ENCODE measurements around the gene MADD. TPM values are rescaled to one million over a fixed set of nuclear protein-coding genes. Genes with fewer than 3 reads are reported as not detected.
"Not testable (repeated sequence)": the region's sequence is repeated elsewhere in the genome, so short reads cannot be mapped to it uniquely, and the experiment has no call there.

The MADD gene
- polyA plus RNA-seq, 3 donors, result 36.5 to 37.9 (median 37.8) TPM

- no peak for DNase-seq (ENCODE audit: low read depth in 3 of 3, low spot score in 2 of 3)
These were observed 47.3 kb downstream of the MADD start for GRCh38 chr11:47317064-47317828.

- DNase-seq (ENCODE audit: low read depth in 3 of 3, low spot score in 2 of 3), result no peak
These were observed 48.2 kb downstream of the MADD start for GRCh38 chr11:47318166-47318565.

DNA sequence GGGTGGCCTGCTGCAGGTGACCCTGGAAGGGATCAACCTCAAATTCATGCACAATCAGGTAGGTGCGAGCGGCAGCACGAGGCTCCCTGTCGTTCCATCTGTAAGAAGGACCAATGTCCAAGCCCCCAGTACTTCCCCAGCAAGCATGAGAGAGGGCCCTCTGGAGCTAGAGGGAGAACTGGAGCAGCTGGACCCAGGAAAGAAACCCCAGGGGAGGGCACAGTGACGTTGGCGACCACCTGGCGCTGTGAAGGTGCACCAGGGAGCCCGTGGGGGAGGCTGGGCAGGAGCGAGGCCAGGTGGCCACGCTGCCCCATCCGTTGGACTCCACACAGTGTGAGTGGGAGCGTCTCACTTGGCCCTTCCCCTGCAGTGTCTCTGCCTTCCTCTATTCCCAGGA, 54.6 kb downstream of the MADD start:
- DNase-seq (ENCODE audit: low read depth in 3 of 3, low spot score in 2 of 3), result no peak

- DNase-seq (ENCODE audit: low read depth in 3 of 3, low spot score in 2 of 3), result no peak
These were observed 55.5 kb downstream of the MADD start for GRCh38 chr11:47325271-47326041.

- DNase-seq (ENCODE audit: low read depth in 3 of 3, low spot score in 2 of 3), result no peak
These were observed 56.3 kb downstream of the MADD start for GRCh38 chr11:47326198-47326597.

DNA sequence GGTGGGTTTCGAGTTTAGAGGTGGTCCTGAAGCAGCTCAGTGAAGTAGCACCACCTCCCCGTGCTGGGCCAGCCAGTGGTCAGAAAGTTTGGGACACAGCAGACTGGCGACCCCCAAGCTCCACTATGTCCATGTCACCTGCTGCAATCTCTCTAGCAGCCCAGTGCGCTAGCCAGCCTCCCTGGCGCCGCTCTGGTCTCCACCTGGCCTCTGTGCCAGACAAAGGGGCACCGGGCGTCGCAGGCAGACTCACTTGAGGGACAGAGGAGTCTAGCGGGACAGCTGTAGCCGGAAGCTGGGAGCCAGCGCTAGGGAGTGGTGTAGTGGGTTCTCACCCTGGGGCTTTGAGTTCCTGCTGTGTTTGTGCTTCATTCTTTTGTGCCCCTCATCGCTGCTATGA, 57.1 kb downstream of the MADD start:
- no peak for DNase-seq (ENCODE audit: low read depth in 3 of 3, low spot score in 2 of 3)

- no peak for DNase-seq (ENCODE audit: low read depth in 3 of 3, low spot score in 2 of 3)
These were observed 58.0 kb downstream of the MADD start for GRCh38 chr11:47327949-47328348.

DNA sequence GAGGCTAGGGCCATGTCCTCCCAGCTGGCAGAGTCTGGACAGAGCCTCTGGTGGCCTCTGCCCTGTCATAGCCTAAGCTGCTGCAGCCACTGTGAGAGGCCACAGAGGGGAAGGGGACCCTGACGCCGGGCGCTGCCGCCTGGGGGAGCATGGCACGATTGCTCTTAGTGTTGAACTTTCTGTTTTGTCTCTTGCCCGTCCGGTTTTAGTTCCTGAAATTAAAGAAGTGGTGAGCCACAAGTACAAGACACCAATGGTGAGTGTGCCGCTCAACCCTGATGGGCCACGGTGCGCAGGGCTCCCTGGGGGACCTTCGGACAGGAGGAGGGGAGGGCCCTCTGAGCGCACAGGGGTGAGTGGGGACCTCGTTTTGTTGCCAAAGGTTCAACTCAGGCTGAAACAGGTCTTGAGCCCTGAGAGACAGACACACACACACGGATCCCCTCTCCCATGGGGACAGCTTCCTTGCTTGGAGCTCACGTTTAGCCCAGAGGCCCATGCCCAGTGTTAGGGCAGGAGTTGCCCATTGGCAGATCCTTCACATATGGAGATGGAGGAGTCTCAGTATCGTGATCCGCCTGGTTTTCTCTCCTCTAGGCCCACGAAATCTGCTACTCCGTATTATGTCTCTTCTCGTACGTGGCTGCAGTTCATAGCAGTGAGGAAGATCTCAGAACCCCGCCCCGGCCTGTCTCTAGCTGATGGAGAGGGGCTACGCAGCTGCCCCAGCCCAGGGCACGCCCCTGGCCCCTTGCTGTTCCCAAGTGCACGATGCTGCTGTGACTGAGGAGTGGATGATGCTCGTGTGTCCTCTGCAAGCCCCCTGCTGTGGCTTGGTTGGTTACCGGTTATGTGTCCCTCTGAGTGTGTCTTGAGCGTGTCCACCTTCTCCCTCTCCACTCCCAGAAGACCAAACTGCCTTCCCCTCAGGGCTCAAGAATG, 58.8 kb downstream of the MADD start:
- DNase-seq (ENCODE audit: low read depth in 3 of 3, low spot score in 2 of 3), result no peak

- DNase-seq (ENCODE audit: low read depth in 3 of 3, low spot score in 2 of 3), result no peak
These were observed 59.6 kb downstream of the MADD start for GRCh38 chr11:47329431-47329986.

- DNase-seq (ENCODE audit: low read depth in 3 of 3, low spot score in 2 of 3), result no peak
These were observed 60.3 kb downstream of the MADD start for GRCh38 chr11:47329987-47330931.

DNA sequence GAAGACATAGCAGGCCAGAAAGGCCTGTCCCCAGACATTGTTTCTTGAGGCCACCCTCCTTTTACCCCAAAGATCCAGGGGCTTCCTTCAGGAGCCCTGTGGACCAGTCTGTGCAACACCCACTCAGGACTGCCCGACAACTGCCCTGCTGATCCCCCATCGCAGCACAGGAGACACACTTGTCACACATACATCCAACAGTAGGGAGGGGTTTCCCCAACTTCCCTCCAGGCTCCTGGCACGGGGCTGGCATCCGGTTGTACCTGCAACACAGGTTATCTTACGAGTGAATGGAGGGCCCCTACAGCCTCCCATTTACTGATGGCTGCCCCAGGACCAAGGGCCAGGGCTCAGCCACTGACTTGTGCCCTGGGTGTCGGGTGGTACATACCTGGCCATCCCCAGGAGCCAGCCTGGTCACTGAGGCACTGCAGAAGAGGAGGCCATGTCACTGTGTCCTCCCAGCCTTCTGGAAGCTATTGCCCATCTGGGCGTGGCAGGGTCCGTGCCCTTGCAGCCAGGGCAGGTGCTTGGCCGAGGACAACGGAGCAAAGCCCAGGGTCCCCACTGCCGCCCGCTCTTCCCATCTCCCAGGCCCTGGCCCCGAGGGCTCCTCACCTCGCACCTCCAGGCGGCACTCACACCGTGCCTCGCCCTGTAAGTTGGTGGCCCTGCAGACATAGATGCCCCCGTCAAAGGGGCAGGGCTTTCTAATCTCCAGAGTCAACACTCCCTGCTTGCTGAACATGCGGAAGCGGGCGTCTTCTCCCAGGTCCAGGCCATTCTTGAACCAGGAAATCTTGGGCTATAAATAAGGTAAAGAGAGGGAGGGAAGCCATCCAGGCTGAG, 61.7 kb downstream of the MADD start:
- DNase-seq (ENCODE audit: low read depth in 3 of 3, low spot score in 2 of 3), result no peak

GRCh38 chr11:47332303-47332711, 62.4 kb downstream of the MADD start:
- DNase-seq (ENCODE audit: low read depth in 3 of 3, low spot score in 2 of 3), result no peak

GRCh38 chr11:47332791-47333525, 63.0 kb downstream of the MADD start:
- DNase-seq (ENCODE audit: low read depth in 3 of 3, low spot score in 2 of 3), result no peak

GRCh38 chr11:47333526-47333845, 63.6 kb downstream of the MADD start:
- DNase-seq (ENCODE audit: low read depth in 3 of 3, low spot score in 2 of 3), result no peak

GRCh38 chr11:47333886-47334443, 64.0 kb downstream of the MADD start:
- DNase-seq (ENCODE audit: low read depth in 3 of 3, low spot score in 2 of 3), result no peak

- DNase-seq (ENCODE audit: low read depth in 3 of 3, low spot score in 2 of 3), result not testable (repeated sequence)
These were observed 64.9 kb downstream of the MADD start for GRCh38 chr11:47334699-47335411.

DNA sequence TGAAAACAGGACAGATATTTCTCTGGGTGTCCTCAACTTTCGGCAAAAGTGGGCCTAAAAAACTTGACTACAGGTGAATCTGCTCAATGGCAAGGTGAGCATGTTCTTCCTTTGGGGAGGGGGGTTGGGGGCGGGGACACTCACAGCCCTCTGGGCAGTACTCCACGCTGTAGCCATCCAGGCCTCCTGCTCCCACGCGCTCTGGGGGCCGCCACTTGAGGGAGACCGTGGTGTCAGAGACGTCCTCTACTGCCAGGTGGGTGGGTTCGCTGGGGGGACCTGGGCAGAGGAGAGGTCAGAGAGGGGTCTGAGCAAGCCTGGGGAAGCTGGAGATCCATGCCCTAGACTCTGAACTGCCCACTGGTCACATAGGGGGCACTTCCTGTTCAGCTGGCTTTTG, 65.8 kb downstream of the MADD start:
- DNase-seq (ENCODE audit: low read depth in 3 of 3, low spot score in 2 of 3), result no peak

Measured in right renal cortex interstitium (tissue), 3 donors.